Type B pancreatic cell (in vitro differentiated cells): Measurements from ENCODE around the gene HMG20A. TPM values are rescaled to one million over a fixed set of nuclear protein-coding genes. Genes with fewer than 3 reads are reported as not detected.
A peak's percentile ranks its signal among the peaks of the same experiment; 100 is the strongest.

Experiments used
- DNase-seq: peaks from one replicate; pipeline ENCODE4 v3.0.0; 2021; ENCODE audit warnings: mixed read lengths; ENCODE audit not compliant: unreplicated experiment; ENCODE audit errors: extremely low spot score
- H3K27ac Mint-ChIP-seq: 2 replicates; pipeline ENCODE4 v1.8.0; 2021; ENCODE audit warnings: mild to moderate bottlenecking, mixed read lengths
- H3K27me3 Mint-ChIP-seq: 2 replicates; pipeline ENCODE4 v1.8.0; 2021; ENCODE audit warnings: mixed read lengths
- H3K36me3 Mint-ChIP-seq: 2 replicates; pipeline ENCODE4 v1.8.0; 2021; ENCODE audit warnings: mixed read lengths
- H3K4me1 Mint-ChIP-seq: one replicate; pipeline ENCODE4 v1.8.0; 2021; ENCODE audit warnings: mixed read lengths; ENCODE audit not compliant: unreplicated experiment
- H3K4me3 Mint-ChIP-seq: 2 replicates; pipeline ENCODE4 v1.8.0; 2021; ENCODE audit warnings: mild to moderate bottlenecking, mixed read lengths
- H3K9me3 Mint-ChIP-seq: 2 replicates; pipeline ENCODE4 v1.8.0; 2021; ENCODE audit warnings: mixed read lengths
- CTCF ChIP-seq: fragments of 200-600 bp; sonication (generic); conservative IDR thresholded peaks from 2 replicates; pipeline ENCODE4 v1.5.0; 2021; ENCODE audit warnings: antibody characterized with exemption, mild to moderate bottlenecking
- total RNA-seq: library from RNA; stranded (reverse); gene quantifications from 2 replicates; pipeline ENCODE4 v1.2.1, GENCODE V29; 2021; ENCODE audit warnings: low replicate concordance

The HMG20A gene
- total RNA-seq, 1 donor from 2014 or later, result 48.7 TPM

- no peak for TF ChIP-seq CTCF
- peaks cover 43% of the 10 kb centered on the region for H3K4me1 Mint-ChIP-seq
- peaks cover 12% of the 10 kb centered on the region for H3K36me3 Mint-ChIP-seq
- no peak for DNase-seq
- H3K4me3 Mint-ChIP-seq, result no peak overlapping the region
- no peak overlapping the region for H3K27ac Mint-ChIP-seq
- H3K27me3 Mint-ChIP-seq, result no peaks in the 10 kb centered on the region
- H3K9me3 Mint-ChIP-seq, result no peaks in the 10 kb centered on the region
Measured at GRCh38 chr15:77493324-77493907, 72.7 kb downstream of the HMG20A start.

GRCh38 chr15:77494073-77494867 is 73.6 kb downstream of the HMG20A start:
- Mint-ChIP-seq H3K27me3 (no peaks in the 10 kb centered on the region), H3K9me3 (no peaks in the 10 kb centered on the region), H3K36me3 (peaks cover 12% of the 10 kb centered on the region), H3K27ac (no peak overlapping the region), H3K4me3 (no peak overlapping the region), H3K4me1 (peaks cover 51% of the 10 kb centered on the region)
- TF ChIP-seq CTCF, result no peak
- no peak for DNase-seq

- no peak for DNase-seq
Measured at GRCh38 chr15:77494964-77495363, 74.3 kb downstream of the HMG20A start.

GRCh38 chr15:77495838-77496596 is 75.3 kb downstream of the HMG20A start:
- peaks cover 50% of the 10 kb centered on the region for H3K4me1 Mint-ChIP-seq
- peak overlapping the region; percentile 73 for H3K27ac Mint-ChIP-seq
- no peak for DNase-seq
- no peak for TF ChIP-seq CTCF
- H3K4me3 Mint-ChIP-seq, result no peak overlapping the region
- no peaks in the 10 kb centered on the region for H3K27me3 Mint-ChIP-seq
- peaks cover 4% of the 10 kb centered on the region for H3K36me3 Mint-ChIP-seq
- H3K9me3 Mint-ChIP-seq, result no peaks in the 10 kb centered on the region

More at GRCh38 chr15:77494964-77495363, 74.3 kb downstream of the HMG20A start:
- no peak overlapping the region for H3K4me3 Mint-ChIP-seq
- no peaks in the 10 kb centered on the region for H3K9me3 Mint-ChIP-seq
- peaks cover 56% of the 10 kb centered on the region for H3K4me1 Mint-ChIP-seq
- H3K36me3 Mint-ChIP-seq, result peaks cover 8% of the 10 kb centered on the region
- no peaks in the 10 kb centered on the region for H3K27me3 Mint-ChIP-seq
- H3K27ac Mint-ChIP-seq, result no peak overlapping the region
- no peak for TF ChIP-seq CTCF

GRCh38 chr15:77496715-77497109 is 76.0 kb downstream of the HMG20A start:
- peak; percentile 96 for TF ChIP-seq CTCF
- Mint-ChIP-seq H3K4me3 (peak overlapping the region; percentile 73), H3K27ac (peak overlapping the region; percentile 73), H3K36me3 (peaks cover 4% of the 10 kb centered on the region), H3K4me1 (peaks cover 56% of the 10 kb centered on the region), H3K27me3 (no peaks in the 10 kb centered on the region), H3K9me3 (no peaks in the 10 kb centered on the region)
- DNase-seq, result peak; percentile 83
